CD14-positive monocyte (primary cell): ENCODE data around the gene DENND2C. TPM values are rescaled to one million over a fixed set of nuclear protein-coding genes. Genes with fewer than 3 reads are reported as not detected.

Source experiments
- DNase-seq, 3 donors: peaks; one replicate each; pipeline ENCODE4 v3.0.0-alpha.2; 2011 to 2022
- H2AFZ ChIP-seq: 2 replicates; pipeline ENCODE4 v1.6.0; 2012; ENCODE audit warnings: mild to moderate bottlenecking, low read depth, low read length, inconsistent platforms; ENCODE audit not compliant: insufficient read depth, poor library complexity, severe bottlenecking
- H3K27ac ChIP-seq, 2 donors: 1 replicate in 1 of 2; 2 replicates in 1 of 2; pipeline ENCODE4 v1.5.1; 2012 to 2013; ENCODE audit warnings: low read length in 2 of 2, control low read depth in 1 of 2, inconsistent platforms in 1 of 2, low read depth in 1 of 2, mild to moderate bottlenecking in 1 of 2
- H3K27me3 ChIP-seq, 2 donors: one replicate each; pipeline versions ENCODE4 v1.6.0 to v1.6.1; 2011 to 2013; ENCODE audit warnings: low read length in 2 of 2; ENCODE audit not compliant: control insufficient read depth in 2 of 2, insufficient read depth in 2 of 2
- H3K36me3 ChIP-seq, 2 donors: replicated peaks in 1 of 2; 1 replicate in 1 of 2; 2 replicates in 1 of 2; pipeline versions ENCODE4 v1.5.1 to v1.6.1; 2012 to 2013; ENCODE audit warnings: low read length in 2 of 2, control low read depth in 1 of 2, inconsistent platforms in 1 of 2, mild to moderate bottlenecking in 1 of 2; ENCODE audit not compliant: insufficient read depth in 2 of 2, control insufficient read depth in 1 of 2
- H3K4me1 ChIP-seq, 2 donors: 1 replicate in 1 of 2; 2 replicates in 1 of 2; pipeline versions ENCODE4 v1.5.1 to v1.6.1; 2012 to 2013; ENCODE audit warnings: low read length in 2 of 2, control low read depth in 1 of 2, inconsistent platforms in 1 of 2, mild to moderate bottlenecking in 1 of 2, moderate library complexity in 1 of 2; ENCODE audit not compliant: insufficient read depth in 2 of 2, control insufficient read depth in 1 of 2
- H3K4me2 ChIP-seq: replicated peaks from 2 replicates; pipeline ENCODE3; 2012; ENCODE audit warnings: low read length, moderate library complexity, mild to moderate bottlenecking; ENCODE audit not compliant: poor library complexity, severe bottlenecking; ENCODE audit errors: extremely low read depth
- H3K4me3 ChIP-seq, 3 experiments: fragments of 200-600 bp in 1 of 3; sonication (generic) in 1 of 3; replicated peaks in 1 of 3; 1 replicate in 2 of 3; 2 replicates in 1 of 3; pipeline ENCODE4 v1.5.1; 2011 to 2013; ENCODE audit warnings: low read length in 3 of 3, mild to moderate bottlenecking in 3 of 3, control low read depth in 2 of 3, low read depth in 2 of 3, inconsistent platforms in 1 of 3, moderate library complexity in 1 of 3
- H3K79me2 ChIP-seq: 2 replicates; pipeline ENCODE4 v1.6.0; 2012; ENCODE audit warnings: mild to moderate bottlenecking, control low read depth, inconsistent platforms, low read length, moderate library complexity; ENCODE audit not compliant: insufficient read depth
- H3K9ac ChIP-seq: 2 replicates; pipeline ENCODE4 v1.6.0; 2017; ENCODE audit warnings: low read length, mild to moderate bottlenecking; ENCODE audit not compliant: insufficient read depth, poor library complexity, severe bottlenecking
- H3K9me3 ChIP-seq, 2 donors: replicated peaks in 1 of 2; 1 replicate in 1 of 2; 2 replicates in 1 of 2; pipeline versions ENCODE4 v1.5.1 to v1.6.1; 2012 to 2013; ENCODE audit warnings: low read length in 2 of 2, control low read depth in 1 of 2; ENCODE audit not compliant: control insufficient read depth in 1 of 2, insufficient read depth in 1 of 2
- H4K20me1 ChIP-seq: 2 replicates; pipeline ENCODE4 v1.6.0; 2012; ENCODE audit warnings: mild to moderate bottlenecking, low read length, control low read depth, moderate library complexity; ENCODE audit not compliant: insufficient read depth
- H3K27ac Mint-ChIP-seq, 7 donors: one replicate each; pipeline ENCODE4 v1.8.0; 2020; ENCODE audit warnings: mild to moderate bottlenecking in 7 of 7, mixed read lengths in 7 of 7, moderate library complexity in 6 of 7, inconsistent platforms in 2 of 7
- H3K27me3 Mint-ChIP-seq, 3 donors: one replicate each; pipeline ENCODE4 v1.8.0; 2021 to 2022; ENCODE audit warnings: low read depth in 3 of 3, mild to moderate bottlenecking in 3 of 3, mixed read lengths in 3 of 3, moderate library complexity in 3 of 3, inconsistent platforms in 1 of 3
- H3K36me3 Mint-ChIP-seq, 2 donors: one replicate each; pipeline ENCODE4 v1.8.0; 2020; ENCODE audit warnings: mixed read lengths in 2 of 2, inconsistent platforms in 1 of 2, mild to moderate bottlenecking in 1 of 2
- H3K4me1 Mint-ChIP-seq: one replicate; pipeline ENCODE4 v1.8.0; 2020; ENCODE audit warnings: mild to moderate bottlenecking, mixed read lengths
- H3K4me3 Mint-ChIP-seq, 2 donors: one replicate each; pipeline ENCODE4 v1.8.0; 2020; ENCODE audit warnings: mild to moderate bottlenecking in 2 of 2, mixed read lengths in 2 of 2, moderate library complexity in 1 of 2
- H3K9me3 Mint-ChIP-seq, 7 donors: one replicate each; pipeline ENCODE4 v1.8.0; 2020 to 2022; ENCODE audit warnings: mixed read lengths in 7 of 7, mild to moderate bottlenecking in 6 of 7, moderate library complexity in 6 of 7, inconsistent platforms in 2 of 7
- CTCF ChIP-seq: fragments of 200-600 bp; IDR thresholded peaks from one replicate; pipeline ENCODE4 v1.8.0; 2022; ENCODE audit warnings: antibody characterized with exemption, mild to moderate bottlenecking
- WGBS: methylation state at CpG from one replicate; pipeline ENCODE4 v1.1.5; 2013; ENCODE audit warnings: missing lambda C conversion rate; ENCODE audit not compliant: insufficient coverage; 5-methylcytosine and 5-hydroxymethylcytosine counted together
- intact Hi-C, 2 donors: fragments of 100-400 bp; cut with micrococcal nuclease; formaldehyde crosslinking; loops; one replicate each; pipeline versions ENCODE4 v1.15.0 to v1.15.1; 2023
- polyA plus RNA-seq, 3 donors: library from polyadenylated mRNA; depleted of rRNA in 1 of 3; unstranded in 2 of 3; stranded (reverse) in 1 of 3; fragments of 300-500 nt in 2 of 3; fragments of >200 nt in 1 of 3; fragmentation: Illumina TruSeq in 2 of 3; gene quantifications; 1 replicate in 2 of 3; 2 replicates in 1 of 3; pipeline ENCODE4 v1.2.3, GENCODE V29; 2012 to 2021

The DENND2C gene
- polyA plus RNA-seq, 3 donors = 0.03 to 0.07 (median 0.06) TPM

DNA sequence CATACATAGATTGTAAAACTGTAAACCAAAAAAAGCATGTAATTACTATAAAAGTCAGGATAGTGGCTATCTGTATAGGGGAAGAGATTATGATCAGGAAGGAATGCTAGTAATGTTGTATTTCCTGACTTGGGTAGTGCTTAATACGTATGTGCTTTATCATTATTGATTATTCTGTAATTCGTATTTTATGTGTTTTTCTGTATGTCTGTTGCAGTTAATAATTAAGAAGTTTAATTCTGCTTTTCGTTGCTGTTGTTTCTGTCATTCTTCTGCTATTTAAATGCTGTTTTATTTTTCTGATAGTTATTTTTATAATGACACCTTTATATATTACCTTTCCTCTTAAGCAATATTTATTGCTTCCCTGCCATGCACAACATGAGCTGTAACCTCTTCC is 129.6 kb downstream of the DENND2C start:
- Histone ChIP-seq H3K4me1 (no peaks in the 10 kb centered on the region), H3K79me2 (no peaks in the 10 kb centered on the region), H3K4me3 (no peak overlapping the region), H3K9ac (no peak overlapping the region), H4K20me1 (no peaks in the 10 kb centered on the region), H3K27me3 (no peaks in the 10 kb centered on the region), H3K27ac (no peak overlapping the region), H3K36me3 (no peaks in the 10 kb centered on the region), H2AFZ (no peak overlapping the region), H3K4me2 (no peak overlapping the region), H3K9me3 (no peaks in the 10 kb centered on the region)
- intact Hi-C loops = loop anchor here in 1 of 2 donors (10.0 kb wide), 1 partner anchor 55 kb away; no protein-coding TSS in a partner anchor
- no peaks in the 10 kb centered on the region for H3K36me3 Mint-ChIP-seq
- no peak overlapping the region for H3K27ac Mint-ChIP-seq
- peaks cover 3 to 10% (median 7%) of the 10 kb centered on the region in 3 donors for H3K27me3 Mint-ChIP-seq
- no CpG with 5 or more reads among the region's 3 CpGs for WGBS
- no peak for DNase-seq
- no peak overlapping the region for H3K4me3 Mint-ChIP-seq
- H3K9me3 Mint-ChIP-seq = peaks cover 0 to 2% (median 0%) of the 10 kb centered on the region in 7 donors
- TF ChIP-seq CTCF = no peak
- no peaks in the 10 kb centered on the region for H3K4me1 Mint-ChIP-seq

- no peak overlapping the region for H3K4me3 Mint-ChIP-seq
- Histone ChIP-seq H2AFZ (no peak overlapping the region), H3K9ac (no peak overlapping the region), H3K4me3 (no peak overlapping the region), H4K20me1 (no peaks in the 10 kb centered on the region), H3K27ac (no peak overlapping the region), H3K79me2 (no peaks in the 10 kb centered on the region), H3K36me3 (no peaks in the 10 kb centered on the region), H3K9me3 (no peaks in the 10 kb centered on the region), H3K4me2 (no peak overlapping the region), H3K27me3 (no peaks in the 10 kb centered on the region), H3K4me1 (no peaks in the 10 kb centered on the region)
- H3K9me3 Mint-ChIP-seq = peaks cover 0 to 3% (median 0%) of the 10 kb centered on the region in 7 donors
- peaks cover 0 to 3% (median 2%) of the 10 kb centered on the region in 3 donors for H3K27me3 Mint-ChIP-seq
- no peaks in the 10 kb centered on the region for H3K4me1 Mint-ChIP-seq
- TF ChIP-seq CTCF = no peak
- intact Hi-C loops = no loop called here
- no peak for DNase-seq
- no peaks in the 10 kb centered on the region for H3K36me3 Mint-ChIP-seq
- H3K27ac Mint-ChIP-seq = no peak overlapping the region
- WGBS = 100% methylated on average over 2 of the region's 7 CpGs
Observed at GRCh38 chr1:114536043-114536442, 133.8 kb downstream of the DENND2C start.
